Upper lobe of left lung (tissue), 6 donors: ENCODE results near the gene OTULIN. TPM values are rescaled to one million over a fixed set of nuclear protein-coding genes. Genes with fewer than 3 reads are reported as not detected.

Source experiments
- ATAC-seq, 2 donors: fragments of 200-7000 bp; cut with Tn5 transposase; one replicate each; pipeline ENCODE4 v1.9.1; 2022; ENCODE audit warnings: mild to moderate bottlenecking in 2 of 2, moderate library complexity in 2 of 2; ENCODE audit not compliant: low FRiP score in 2 of 2
- DNase-seq, 2 donors: peaks; one replicate each; pipeline ENCODE4 v3.0.0-alpha.2; 2019 to 2020
- H3K27ac ChIP-seq, 4 donors: fragments of 200-600 bp; sonication (generic); one replicate each; pipeline ENCODE4 v1.5.1; 2016 to 2019
- H3K27me3 ChIP-seq, 4 donors: fragments of 200-600 bp; sonication (generic); one replicate each; pipeline ENCODE4 v1.5.1; 2017 to 2019
- H3K36me3 ChIP-seq, 4 donors: fragments of 200-600 bp; sonication (generic); one replicate each; pipeline ENCODE4 v1.5.1; 2016 to 2019
- H3K4me1 ChIP-seq, 4 donors: fragments of 200-600 bp; sonication (generic); one replicate each; pipeline ENCODE4 v1.5.1; 2018 to 2019
- H3K4me3 ChIP-seq, 4 donors: fragments of 200-600 bp; sonication (generic); one replicate each; pipeline ENCODE4 v1.5.1; 2017 to 2019; ENCODE audit warnings: mild to moderate bottlenecking in 2 of 4, moderate library complexity in 1 of 4
- H3K9me3 ChIP-seq, 4 donors: fragments of 200-600 bp; sonication (generic); one replicate each; pipeline ENCODE4 v1.5.1; 2018 to 2019
- CTCF ChIP-seq, 6 experiments: fragments of 450-650 bp in 4 of 6; fragments of 200-600 bp in 2 of 6; sonication (generic) in 2 of 6; IDR thresholded peaks; one replicate each; pipeline ENCODE4 v1.5.1; 2016 to 2019; ENCODE audit warnings: antibody characterized with exemption in 6 of 6
- EP300 ChIP-seq, 4 donors: sonication (generic); formaldehyde crosslinking; IDR thresholded peaks; one replicate each; pipeline ENCODE4 v1.5.1; 2017; ENCODE audit warnings: antibody characterized with exemption in 4 of 4, control low read depth in 2 of 4
- POLR2A ChIP-seq, 4 donors: fragments of 450-650 bp; IDR thresholded peaks; one replicate each; pipeline ENCODE4 v1.5.1; 2016 to 2017; ENCODE audit warnings: antibody characterized with exemption in 4 of 4, mild to moderate bottlenecking in 2 of 4
- POLR2AphosphoS5 ChIP-seq, 2 donors: sonication (generic); formaldehyde crosslinking; IDR thresholded peaks; one replicate each; pipeline ENCODE4 v1.5.1; 2017; ENCODE audit warnings: antibody characterized with exemption in 2 of 2
- WGBS, 2 donors: methylation state at CpG; one replicate each; pipeline ENCODE4 v1.1.5; 2017 to 2018; 5-methylcytosine and 5-hydroxymethylcytosine counted together
- total RNA-seq, 6 donors: library from RNA; depleted of rRNA in 4 of 6; stranded (reverse); fragments of >200 nt in 4 of 6; gene quantifications; one replicate each; pipeline versions ENCODE4 v1.1.0 to v1.2.1, GENCODE V29; 2016 to 2021
- donor health status: DM: no; HTN: no; CAD: no; lungs with moderate emphysema.
- donor health status: DM: no; HTN: yes; CAD: no; lungs with severe emphysema.

Gene OTULIN
- total RNA-seq, 6 donors from 2014 or later, result 31.0 to 81.1 (median 38.3) TPM

DNA sequence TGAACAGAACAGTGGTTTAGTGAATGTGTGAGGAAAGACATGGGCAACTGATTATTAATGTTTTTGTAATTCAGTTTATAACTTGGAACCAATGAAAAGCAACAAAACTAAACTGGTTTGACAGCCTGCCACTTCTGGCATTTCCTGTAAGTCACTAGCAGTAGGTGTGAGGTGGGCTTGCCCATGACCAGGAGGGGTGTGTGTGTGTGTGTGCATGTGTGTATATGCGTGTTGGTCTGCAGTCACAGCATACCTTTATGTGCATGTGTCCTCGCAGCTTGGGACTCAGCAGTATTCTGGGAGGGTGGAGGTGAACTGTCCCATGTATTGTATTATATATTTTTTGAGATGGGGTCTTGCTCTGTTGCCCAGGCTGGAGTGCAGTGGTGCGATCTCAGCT is 32.3 kb downstream of the OTULIN start:
- no peak for TF ChIP-seq POLR2AphosphoS5 (IDR thresholded peaks at IDR 0.05)
- DNase-seq, result no peak
- no peaks in the 10 kb centered on the region for H3K27me3 ChIP-seq
- H3K36me3 ChIP-seq, result peaks cover 0 to 78% (median 28%) of the 10 kb centered on the region in 4 donors
- WGBS, 2 donors, result 94 to 95% methylated on average over 3 of the region's 3 CpGs
- no peaks in the 10 kb centered on the region for H3K4me1 ChIP-seq
- no peak for ATAC-seq
- H3K9me3 ChIP-seq, result no peaks in the 10 kb centered on the region
- H3K4me3 ChIP-seq, result no peak overlapping the region
- H3K27ac ChIP-seq, result no peak overlapping the region

GRCh38 chr5:14698495-14698894 is 34.0 kb downstream of the OTULIN start:
- TF ChIP-seq POLR2AphosphoS5 (IDR thresholded peaks at IDR 0.05) (no peak), CTCF (IDR thresholded peaks at IDR 0.05) (no peak), POLR2A (IDR thresholded peaks at IDR 0.05) (no peak), EP300 (IDR thresholded peaks at IDR 0.05) (no peak)
- WGBS, 2 donors, result 92 to 100% methylated on average over 1 of the region's 1 CpG

DNA sequence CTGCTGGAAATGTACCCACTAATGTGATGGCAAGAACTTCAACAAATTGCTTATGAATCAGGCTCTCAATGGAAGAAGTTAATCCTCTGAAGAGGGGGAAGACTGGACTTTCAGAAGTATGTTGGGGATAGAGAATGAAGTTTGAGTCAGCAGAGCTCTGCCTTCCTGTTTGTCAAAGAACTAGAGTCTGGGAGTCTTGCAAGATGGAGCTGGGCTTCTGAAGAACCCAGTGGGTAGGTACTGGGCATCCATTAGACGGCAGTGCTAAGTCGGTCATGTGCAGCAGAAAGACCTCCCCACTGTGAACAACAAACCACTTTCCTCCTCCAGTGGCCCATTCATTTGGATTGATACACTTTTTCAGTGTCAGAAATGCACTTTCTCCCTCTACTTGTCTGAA is 34.6 kb downstream of the OTULIN start:
- H3K36me3 ChIP-seq, result peaks cover 0 to 63% (median 13%) of the 10 kb centered on the region in 4 donors
- H3K4me3 ChIP-seq, result no peak overlapping the region
- TF ChIP-seq EP300 (IDR thresholded peaks at IDR 0.05), result no peak
- no peak for TF ChIP-seq POLR2AphosphoS5 (IDR thresholded peaks at IDR 0.05)
- no peak for TF ChIP-seq CTCF (IDR thresholded peaks at IDR 0.05)
- no peak for TF ChIP-seq POLR2A (IDR thresholded peaks at IDR 0.05)
- no peak for ATAC-seq
- WGBS, 2 donors, result 100% methylated on average over 2 of the region's 2 CpGs
- H3K4me1 ChIP-seq, result no peaks in the 10 kb centered on the region
- H3K27me3 ChIP-seq, result no peaks in the 10 kb centered on the region
- DNase-seq, result no peak
- no peak overlapping the region for H3K27ac ChIP-seq
- H3K9me3 ChIP-seq, result no peaks in the 10 kb centered on the region

More at GRCh38 chr5:14698495-14698894, 34.0 kb downstream of the OTULIN start:
- Histone ChIP-seq H3K27me3 (no peaks in the 10 kb centered on the region), H3K9me3 (no peaks in the 10 kb centered on the region), H3K4me3 (no peak overlapping the region), H3K36me3 (peaks cover 0 to 67% (median 18%) of the 10 kb centered on the region in 4 donors), H3K27ac (no peak overlapping the region), H3K4me1 (no peaks in the 10 kb centered on the region)
- ATAC-seq, result no peak
- DNase-seq, result no peak

- TF ChIP-seq EP300 (IDR thresholded peaks at IDR 0.05) (no peak), POLR2A (IDR thresholded peaks at IDR 0.05) (no peak), POLR2AphosphoS5 (IDR thresholded peaks at IDR 0.05) (no peak), CTCF (IDR thresholded peaks at IDR 0.05) (no peak)
- Histone ChIP-seq H3K27ac (no peak overlapping the region), H3K4me3 (no peak overlapping the region), H3K4me1 (no peaks in the 10 kb centered on the region), H3K36me3 (peaks cover 0 to 59% (median 13%) of the 10 kb centered on the region in 4 donors), H3K27me3 (no peaks in the 10 kb centered on the region), H3K9me3 (no peaks in the 10 kb centered on the region)
- 82 to 89% methylated on average over 8 of the region's 8 CpGs for WGBS, 2 donors
- no peak for ATAC-seq
- no peak for DNase-seq
Observed at GRCh38 chr5:14699807-14700400, 35.4 kb downstream of the OTULIN start.

GRCh38 chr5:14700478-14701436 is 36.2 kb downstream of the OTULIN start:
- Histone ChIP-seq H3K27me3 (no peaks in the 10 kb centered on the region), H3K36me3 (peaks cover 0 to 61% (median 13%) of the 10 kb centered on the region in 4 donors), H3K4me3 (no peak overlapping the region), H3K9me3 (no peaks in the 10 kb centered on the region), H3K4me1 (no peaks in the 10 kb centered on the region), H3K27ac (no peak overlapping the region)
- WGBS, 2 donors, result 72 to 76% methylated on average over 13 of the region's 13 CpGs
- TF ChIP-seq POLR2AphosphoS5 (IDR thresholded peaks at IDR 0.05) (no peak), CTCF (IDR thresholded peaks at IDR 0.05) (no peak), EP300 (IDR thresholded peaks at IDR 0.05) (no peak), POLR2A (IDR thresholded peaks at IDR 0.05) (no peak)
- ATAC-seq (peak; percentile 58), DNase-seq (peak in 1 of 2 donors; percentile 42)
